HG02970 (cell line): ENCODE data around the gene IFNG-AS1.

Experiments
- ATAC-seq: cut with Tn5 transposase; IDR thresholded peaks from one replicate; pipeline ENCODE4 v1.9.1; 2021; ENCODE audit warnings: mild to moderate bottlenecking, moderate library complexity, moderate number of reproducible peaks; ENCODE audit not compliant: unreplicated experiment, low FRiP score

The IFNG-AS1 gene

DNA sequence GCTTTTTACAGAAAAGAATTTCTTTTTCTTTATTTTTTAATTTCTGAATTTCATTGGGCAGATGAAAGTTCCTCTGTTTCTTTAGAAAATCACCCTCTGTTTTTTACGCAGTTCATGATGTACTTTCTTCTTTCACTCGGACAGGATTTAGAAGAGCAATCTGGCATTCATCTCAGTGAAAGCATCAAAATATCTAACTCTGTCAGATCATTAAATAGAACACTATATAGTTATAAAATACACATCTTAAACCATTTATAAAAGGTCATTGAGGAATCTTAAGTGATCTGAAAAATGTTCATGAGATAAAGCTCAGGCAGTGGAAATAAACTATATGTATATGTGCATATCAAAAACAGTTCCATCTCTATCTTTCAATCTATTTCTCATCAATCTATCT is 3.9 kb downstream of the IFNG-AS1 start:
- no peak for ATAC-seq

DNA sequence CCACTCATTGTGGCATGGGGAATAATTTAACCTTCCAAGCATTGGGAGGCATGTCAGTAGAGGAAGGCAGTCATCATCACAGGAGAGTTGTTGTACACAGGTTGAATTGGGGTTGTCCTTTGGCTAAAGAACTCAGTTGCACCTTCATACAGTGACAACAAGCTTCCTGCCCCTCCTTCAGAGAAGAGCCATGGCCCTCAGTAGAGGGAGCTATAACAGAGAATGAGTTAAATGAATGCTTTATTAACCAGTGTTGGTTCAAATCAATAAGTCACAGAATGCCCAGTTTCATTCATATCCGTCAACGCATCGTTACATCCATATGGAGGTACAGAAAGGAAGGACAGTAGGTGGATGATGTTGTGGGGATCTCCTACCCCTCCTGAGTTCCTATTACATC is 4.8 kb downstream of the IFNG-AS1 start:
- no peak for ATAC-seq

DNA sequence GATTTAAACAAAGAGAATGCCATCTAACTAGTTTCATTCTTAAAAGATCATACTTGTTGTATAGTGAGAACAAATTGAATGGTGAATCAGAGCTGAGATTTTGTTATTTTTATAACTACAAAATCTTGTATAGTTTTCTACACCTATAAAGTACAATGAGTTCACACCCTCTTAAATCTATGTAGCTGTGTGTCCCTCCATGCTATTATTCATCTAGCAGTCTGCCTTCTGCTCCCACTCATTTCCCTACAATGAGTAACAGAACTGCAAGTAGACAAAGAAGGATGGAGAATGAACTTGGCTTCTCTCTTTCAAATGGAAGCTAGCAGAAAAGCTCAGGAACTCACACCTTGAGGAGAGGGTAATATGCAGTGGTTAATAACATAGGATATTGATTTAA is 7.1 kb downstream of the IFNG-AS1 start:
- no peak for ATAC-seq

DNA sequence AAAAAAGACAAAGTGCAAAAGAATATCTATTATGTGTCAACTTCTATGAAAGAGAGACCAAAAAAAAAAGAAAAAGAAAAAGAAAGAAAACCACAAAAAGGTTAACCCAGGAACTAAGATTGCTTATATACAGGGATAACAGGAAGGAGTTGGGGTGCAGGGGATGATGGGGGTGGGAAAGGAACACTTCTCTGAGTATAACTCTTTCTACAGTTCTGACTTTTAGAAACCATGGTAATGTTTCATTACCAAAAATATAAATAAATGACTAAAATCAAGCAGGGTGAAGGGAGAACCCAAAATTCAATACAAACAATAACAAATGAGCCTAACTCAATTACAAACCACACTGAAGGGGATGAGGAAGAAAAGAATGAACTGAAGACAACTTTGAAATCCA is 9.1 kb downstream of the IFNG-AS1 start:
- no peak for ATAC-seq

DNA sequence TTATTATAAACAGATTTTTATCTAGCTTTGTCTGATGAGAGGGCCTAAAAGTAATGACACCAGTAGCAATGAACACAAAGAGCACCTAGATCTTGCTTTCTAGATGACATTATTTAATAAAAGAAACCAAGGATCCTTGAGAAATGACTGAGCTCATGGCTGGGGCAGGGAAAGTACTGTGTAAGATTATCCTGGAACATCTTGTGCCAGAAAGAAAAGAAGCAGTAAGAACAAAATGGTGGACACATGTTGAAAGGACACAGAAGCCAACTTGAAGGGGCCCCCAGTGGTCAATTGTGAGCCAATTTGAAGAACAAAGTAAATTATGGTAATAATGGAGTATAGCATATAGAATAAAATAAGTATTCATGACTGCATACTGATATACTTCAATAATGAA is 10.0 kb downstream of the IFNG-AS1 start:
- ATAC-seq: no peak

DNA sequence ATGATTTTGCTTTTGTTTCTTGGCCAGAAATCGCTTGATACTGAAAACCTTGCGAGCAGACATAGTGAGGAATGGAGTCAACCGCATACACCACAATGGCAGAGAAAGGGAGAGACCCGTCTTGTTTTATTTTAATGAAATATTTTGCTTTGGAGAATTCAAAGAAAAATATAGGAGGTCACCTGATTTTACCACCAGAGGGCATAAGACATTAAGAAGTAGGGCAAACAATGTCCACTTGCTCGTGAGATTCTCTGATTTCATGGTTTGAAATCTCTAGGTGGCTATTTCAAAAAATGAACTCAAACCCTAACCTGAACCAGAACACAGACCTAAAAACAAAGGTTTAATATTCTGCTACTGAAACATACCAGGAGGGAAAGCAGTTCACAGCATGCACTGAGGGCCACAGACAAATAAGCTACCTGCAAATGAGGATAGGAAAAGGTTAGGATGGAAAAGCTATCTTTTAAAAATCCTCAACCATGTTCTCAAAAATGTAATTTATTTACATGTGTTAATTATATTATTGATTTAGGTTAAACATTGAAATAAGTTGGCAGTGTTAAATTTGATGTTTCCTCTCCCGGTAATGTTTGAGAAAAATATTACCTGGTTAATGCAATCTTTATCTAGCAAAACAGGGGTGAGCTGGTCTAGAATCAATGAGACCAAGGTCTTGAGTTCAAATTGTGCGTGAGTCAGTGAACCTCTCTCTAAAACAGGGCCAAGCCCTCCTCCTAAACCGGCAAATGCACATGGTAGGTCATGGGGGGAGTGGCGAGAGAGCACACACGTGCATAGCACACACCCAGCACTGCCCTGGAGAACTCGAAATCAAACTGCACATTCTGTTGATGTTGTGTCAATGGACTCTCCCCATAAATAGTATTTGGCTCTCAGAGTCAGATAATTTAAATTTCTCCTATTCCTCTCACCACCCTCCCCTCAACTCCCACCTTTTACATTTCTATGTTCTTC is 12.5 kb downstream of the IFNG-AS1 start:
- no peak for ATAC-seq

DNA sequence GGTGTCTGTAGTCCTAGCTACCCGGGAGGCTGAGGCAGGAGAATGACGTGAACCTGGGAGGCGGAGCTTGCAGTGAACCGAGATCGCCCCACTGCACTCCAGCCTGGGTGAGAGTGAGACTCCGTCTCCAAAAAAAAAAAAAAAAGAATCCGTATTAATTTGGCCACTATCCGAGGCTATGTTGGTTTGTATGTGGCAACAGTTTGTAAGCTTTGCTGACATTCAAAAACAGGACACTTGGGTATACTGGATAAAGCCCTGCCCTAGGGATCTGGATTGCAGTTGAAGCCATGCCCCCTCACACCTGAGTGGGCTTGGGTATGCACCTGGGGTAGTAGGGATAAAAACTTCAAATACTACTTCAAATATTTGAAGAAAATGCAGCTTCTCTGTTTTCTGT is 14.5 kb downstream of the IFNG-AS1 start:
- ATAC-seq: no peak

DNA sequence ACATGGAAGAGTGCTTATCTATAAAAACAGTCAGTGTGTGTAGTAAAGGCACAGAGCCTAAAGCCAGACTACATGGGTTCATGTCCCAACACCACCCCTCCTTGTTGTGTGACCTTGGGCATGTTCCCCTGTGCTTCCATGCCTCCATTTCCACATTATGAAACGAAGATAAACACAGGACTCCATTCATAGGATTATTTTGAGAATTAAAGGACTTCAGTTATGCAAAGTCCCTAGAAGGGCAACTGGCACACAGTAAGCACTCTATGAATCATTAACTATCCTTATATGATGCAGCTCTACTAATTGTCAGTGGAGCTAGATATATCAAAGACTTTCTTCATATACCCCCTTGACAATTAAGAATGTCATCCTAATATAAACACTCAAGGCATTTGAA is 17.8 kb downstream of the IFNG-AS1 start:
- no peak for ATAC-seq

DNA sequence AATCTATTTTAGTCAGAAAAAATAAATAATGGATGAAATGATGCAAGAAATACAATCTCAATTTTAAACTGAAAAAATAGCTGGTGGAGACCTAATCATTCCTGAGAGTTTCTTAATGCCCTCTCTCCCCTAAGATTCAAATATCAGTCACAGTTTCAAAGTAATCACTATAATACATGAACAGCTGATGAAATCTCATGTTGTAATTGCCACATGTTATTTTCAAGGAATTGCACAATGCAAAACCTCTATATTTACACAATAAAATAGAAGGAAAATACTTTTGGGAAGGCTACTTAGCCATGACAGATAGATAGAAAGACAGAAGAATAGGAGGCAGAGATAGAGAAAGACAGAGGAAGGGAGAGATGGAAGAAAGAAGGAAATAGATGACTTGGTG is 18.2 kb downstream of the IFNG-AS1 start:
- no peak for ATAC-seq

DNA sequence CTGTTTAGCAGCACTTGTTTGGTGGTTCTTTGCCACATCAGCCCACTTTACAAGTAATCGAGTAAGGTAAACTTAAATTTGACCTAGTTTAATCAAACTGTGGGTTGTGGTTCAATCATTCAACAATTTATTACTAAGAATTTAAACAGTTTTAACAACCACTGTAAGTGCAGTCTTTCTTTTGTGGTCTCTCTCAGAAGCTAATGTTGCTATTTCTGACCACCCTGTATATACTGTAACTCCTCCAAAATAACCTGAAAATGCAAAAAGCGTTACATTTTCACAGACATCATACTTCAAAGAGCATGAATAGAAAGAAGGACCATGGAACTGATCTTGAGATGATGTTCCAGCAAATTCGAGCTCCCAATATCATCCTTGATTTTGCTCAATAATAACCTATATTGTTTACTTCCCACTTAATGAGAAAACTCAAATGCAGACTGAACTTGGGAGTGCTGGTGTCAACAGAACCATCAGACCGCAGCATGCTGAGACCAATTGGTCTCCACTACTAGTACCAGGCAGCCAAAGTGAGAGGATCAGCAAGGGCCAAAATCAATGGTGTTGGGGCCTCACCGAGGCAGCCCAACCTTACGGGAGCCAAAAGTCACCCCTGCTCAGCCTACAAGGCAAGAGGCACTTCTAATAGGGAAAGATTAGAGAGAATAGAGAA is 22.1 kb downstream of the IFNG-AS1 start:
- ATAC-seq: no peak

DNA sequence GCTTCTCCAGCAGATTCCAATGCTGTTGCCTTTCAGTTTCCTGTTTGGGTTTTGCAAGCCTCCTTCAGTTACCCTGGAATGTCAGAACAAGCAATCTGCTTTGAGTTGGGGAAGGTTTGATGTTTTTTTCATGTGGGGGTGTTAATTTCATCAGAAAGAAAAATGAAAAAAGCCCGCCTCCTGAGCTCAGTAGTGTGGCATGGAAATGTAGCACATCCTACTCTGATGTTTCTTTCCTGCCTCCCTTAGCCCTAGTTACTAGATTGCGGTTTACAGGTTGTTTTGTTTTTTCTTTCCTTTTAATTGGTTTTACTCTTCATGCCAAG is 22.6 kb downstream of the IFNG-AS1 start:
- no peak for ATAC-seq

DNA sequence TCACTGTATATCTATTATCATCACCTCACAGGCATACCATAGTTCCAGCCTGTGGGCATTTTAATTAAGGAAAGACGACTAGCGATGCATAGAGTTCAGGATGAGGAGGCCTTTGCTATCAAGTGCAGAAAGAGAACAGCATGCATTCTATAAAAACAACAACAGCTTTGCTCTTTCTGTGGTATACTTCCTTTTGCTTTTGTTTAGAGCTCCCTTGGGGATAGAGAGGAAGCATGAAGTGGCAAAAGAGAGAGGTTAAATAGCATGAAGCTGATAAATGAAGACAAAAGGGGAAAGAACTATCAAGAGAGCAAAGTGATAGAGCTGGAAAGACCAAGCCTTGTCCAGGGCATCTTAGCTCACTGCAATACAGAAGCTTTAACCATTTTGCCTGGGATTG is 23.5 kb downstream of the IFNG-AS1 start:
- no peak for ATAC-seq

DNA sequence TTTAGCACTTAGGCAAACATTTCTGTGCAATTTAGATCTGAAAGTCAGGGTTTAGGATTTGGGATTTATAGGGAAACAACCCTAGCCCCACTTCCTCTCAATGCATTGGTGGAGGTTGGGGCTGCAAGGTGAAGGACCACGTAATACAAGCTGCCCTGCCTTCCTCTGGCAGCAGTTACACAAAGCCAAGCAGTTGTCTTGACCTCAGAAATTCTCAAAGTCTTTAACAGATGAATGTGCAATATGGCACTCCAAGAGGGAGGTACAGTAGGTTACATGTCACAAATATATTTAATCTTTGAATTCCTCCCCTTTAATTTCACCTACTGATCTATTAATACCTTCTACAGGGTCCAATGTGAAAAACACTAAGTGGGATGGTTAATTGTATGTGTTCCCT is 23.9 kb downstream of the IFNG-AS1 start:
- no peak for ATAC-seq

DNA sequence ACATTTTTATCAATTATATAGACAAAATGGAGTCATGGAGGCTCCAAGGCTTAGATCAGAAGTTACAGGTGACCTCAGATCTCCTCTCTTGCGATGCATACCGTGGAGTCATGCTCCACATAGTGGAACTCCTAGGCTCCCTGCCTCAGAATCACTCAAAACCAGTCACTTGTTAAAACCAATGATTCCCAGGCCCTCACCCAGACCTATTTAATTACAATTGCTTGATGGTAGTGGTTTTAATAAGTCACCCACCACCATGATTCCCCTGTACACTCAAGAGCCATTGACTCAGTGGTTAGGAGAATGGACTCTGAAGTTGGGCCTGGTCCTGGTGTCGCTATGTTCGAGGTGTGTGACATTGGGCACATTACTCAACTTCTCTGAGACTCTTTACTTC is 26.9 kb downstream of the IFNG-AS1 start:
- no peak for ATAC-seq

DNA sequence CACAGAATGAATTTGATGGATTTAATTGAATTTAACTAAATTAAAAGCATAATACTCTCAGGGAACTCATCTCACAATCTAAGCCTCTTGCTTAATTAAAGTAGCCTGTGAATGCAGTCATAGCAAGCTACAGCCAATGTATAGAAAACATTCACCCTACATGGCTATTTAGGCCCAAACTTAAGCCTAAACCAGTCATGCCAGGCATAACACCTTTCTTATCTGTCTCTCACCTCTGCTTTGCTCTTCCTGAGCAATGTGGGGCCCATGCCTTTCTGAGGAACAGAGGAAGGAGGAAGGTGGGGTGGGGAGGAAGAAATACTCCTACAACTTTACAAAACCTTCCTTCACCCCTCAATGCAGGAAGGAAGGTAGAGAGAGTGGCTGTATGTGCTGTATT is 29.1 kb downstream of the IFNG-AS1 start:
- ATAC-seq: no peak

DNA sequence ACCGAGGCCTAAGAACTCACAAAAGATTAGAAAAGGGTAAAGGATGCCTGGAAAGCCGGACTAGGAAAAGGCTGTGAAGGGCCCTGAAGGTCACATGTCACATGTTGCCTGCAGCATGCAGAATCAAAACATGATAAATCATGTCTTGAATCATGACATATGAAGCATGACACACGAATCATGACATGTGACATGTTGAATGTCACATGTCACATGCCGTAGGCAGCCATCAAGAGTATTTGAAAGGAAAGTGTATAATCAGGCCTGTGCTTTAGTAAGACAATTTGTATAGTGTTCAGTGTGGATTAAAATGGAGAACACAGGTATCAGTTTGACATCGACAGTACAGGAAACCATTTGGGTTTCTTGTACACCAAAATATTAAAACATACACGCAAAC is 30.8 kb downstream of the IFNG-AS1 start:
- ATAC-seq: no peak

DNA sequence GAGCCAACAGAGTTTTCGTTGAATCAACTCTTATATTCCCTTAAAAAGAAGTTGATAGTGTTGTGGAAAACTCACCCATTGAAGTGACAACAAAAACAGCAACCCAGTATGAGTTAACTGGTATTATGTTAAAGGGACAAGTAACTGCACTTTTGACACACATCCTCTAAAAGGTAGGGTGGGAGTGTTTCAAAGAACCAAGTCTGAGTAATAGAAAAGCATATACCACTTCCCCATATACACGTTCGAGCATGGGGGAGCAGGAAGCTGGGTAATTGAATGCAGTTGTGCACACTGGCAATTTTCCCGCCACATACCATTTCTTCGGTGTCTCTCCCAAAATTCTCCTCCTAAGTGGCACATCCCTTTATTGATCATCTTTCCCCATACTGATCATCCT is 31.5 kb downstream of the IFNG-AS1 start:
- no peak for ATAC-seq

DNA sequence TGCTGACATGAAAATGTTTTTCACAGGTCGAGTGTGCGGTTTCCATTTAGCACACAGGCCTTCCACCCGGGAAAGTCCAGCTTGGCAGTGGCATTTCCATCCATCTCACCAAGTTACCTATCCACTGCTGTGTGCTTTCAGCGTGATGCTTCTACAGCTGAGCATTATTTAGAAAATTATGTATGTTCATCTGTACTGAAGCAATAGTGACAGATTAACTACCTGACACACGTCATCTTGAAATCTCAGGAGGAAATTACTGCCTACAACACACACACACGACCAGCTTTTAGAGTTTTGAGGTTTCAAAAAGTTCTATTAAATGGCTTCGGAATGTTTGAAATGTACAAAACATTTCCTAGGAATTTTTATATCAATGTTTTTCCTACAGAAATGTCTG is 39.4 kb downstream of the IFNG-AS1 start:
- no peak for ATAC-seq

DNA sequence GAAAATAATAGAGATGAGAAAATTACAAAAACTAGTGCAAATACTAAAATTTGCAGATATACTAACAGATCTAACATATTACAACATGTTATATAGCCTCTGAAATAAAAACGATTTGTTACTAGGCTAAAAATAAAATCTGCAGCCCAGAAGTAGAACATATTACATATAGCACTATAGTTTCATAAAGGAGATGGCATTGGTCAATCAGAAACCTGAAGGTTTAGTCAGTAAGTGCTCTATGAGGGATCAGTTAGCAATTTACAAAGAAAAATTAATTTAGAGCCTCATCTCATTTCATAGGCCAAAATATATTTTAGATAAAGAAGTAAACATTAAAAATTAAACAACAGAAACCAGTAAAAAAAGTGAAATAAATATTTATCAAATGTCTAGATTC is 41.0 kb downstream of the IFNG-AS1 start:
- no peak for ATAC-seq

DNA sequence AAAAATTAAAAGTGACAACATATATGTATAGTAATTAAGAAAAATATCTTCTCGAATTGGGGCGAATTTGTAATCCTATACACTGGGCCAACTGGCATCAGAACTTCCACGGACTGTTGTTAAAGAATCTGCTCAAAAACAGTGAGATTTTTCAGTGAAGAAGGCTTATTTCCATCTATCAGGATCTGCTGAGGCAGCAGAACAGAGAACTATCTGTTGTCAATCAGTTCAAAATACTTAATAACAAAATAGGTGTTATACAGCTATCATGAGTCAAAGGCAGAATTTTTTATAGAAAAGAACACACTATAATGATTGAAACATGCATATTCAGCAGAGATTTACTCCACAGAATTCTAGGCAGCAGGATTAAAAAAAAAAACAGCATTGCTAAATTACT is 41.9 kb downstream of the IFNG-AS1 start:
- ATAC-seq: no peak

DNA sequence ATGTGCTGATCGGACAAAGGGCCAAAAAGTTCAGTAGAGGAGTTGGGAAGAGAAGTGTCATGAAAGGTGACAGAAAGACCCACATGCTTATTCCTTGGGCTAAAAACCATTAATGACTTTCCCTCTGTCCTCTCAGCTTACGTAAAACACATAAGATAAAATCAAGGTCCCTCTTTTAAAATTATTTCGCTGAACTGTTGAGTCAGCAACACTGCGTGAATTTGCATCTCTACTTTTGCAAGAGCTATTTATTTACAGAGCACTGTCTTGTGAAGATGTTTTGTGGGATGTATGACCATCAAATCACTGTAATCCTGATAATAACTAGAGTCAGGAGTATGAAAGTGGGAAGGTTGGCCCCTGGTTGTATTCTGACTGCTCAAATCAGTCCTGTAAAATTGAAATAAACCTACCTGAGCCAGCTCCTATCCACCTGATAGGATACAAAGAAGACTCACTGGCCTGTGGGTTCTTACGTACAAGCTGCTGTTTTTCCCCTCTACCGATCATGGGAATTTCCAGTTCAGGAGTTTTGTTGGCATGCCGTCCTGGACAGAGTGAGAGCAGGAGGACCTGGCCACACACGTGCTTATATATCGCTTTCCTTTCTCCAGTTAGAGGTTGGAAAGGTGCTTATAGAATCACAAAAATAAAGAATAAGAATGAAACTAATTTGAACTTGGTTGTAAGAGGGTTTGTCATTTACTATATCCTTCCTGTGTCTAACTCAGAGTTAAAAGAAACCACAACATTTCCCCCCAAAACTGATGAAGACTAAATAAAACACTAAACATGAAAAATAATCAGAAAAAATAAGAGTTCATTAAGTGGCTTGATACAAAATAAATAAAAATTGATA is 42.9 kb downstream of the IFNG-AS1 start:
- no peak for ATAC-seq
